ENCODE measurements around the gene EHD3. TPM values are rescaled to one million over a fixed set of nuclear protein-coding genes. Genes with fewer than 3 reads are reported as not detected.

The EHD3 gene
- total and polyA plus RNA-seq, 7 donors = 0.73 to 5.2 (median 1.8) TPM

DNA sequence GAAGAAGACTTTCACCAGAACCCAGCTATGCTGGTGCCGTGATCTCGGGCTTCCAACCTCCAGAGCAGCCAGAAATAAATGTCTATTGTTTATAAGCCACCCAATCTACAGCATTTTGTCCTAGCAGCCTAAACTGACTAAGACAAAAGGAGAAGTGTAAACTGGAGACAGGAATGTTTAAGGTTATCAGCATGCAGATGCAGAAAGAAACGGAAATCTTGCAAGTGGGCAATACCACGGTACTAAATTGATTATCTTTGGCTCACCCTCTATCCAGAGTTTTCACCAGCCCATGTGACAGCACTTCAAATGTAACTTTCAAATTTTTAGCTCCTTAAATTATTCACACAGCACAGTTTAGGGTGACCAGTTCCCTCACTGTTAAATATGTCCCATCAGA, 10.9 kb upstream of the EHD3 start:
- Histone ChIP-seq H3K27me3 (ENCODE audit: insufficient read depth in 3 of 3, low read length in 2 of 3) (peaks cover 0 to 24% (median 0%) of the 10 kb centered on the region in 3 donors), H3K4me1 (no peaks in the 10 kb centered on the region), H3K36me3 (ENCODE audit: insufficient read depth in 1 of 2, low read depth in 1 of 2) (no peaks in the 10 kb centered on the region), H3K4me3 (no peak overlapping the region), H3K27ac (no peak overlapping the region), H3K9me3 (no peaks in the 10 kb centered on the region)
- intact Hi-C loops (cut with DNase I) = no loop called here
- no peak for TF ChIP-seq CTCF (IDR thresholded peaks at IDR 0.05)
- DNase-seq (no peak), ATAC-seq (no peak)
- WGBS, 3 donors = 62 to 76% (median 63%) methylated on average over 4 of the region's 4 CpGs

DNA sequence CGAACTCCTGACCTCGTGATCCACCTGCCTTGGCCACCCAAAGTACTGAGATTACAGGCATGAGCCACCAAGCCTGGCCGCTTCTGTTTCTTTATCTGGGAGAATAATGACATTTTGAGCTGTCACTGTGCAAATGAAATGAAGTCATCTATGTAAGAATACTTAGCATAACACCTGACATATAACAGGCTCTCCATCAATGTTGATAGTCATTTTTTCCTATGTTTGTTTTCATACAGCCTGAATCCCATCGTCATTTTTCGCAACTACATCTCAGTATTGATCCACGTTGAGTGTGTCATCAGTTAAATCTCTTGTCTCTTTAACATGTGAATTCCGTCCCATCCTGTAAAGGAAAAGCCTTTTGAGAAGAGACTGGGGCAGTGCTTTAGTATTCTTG, 10.2 kb upstream of the EHD3 start:
- Histone ChIP-seq H3K27ac (no peak overlapping the region), H3K4me1 (no peaks in the 10 kb centered on the region), H3K4me3 (no peak overlapping the region), H3K36me3 (ENCODE audit: insufficient read depth in 1 of 2, low read depth in 1 of 2) (no peaks in the 10 kb centered on the region), H3K27me3 (ENCODE audit: insufficient read depth in 3 of 3, low read length in 2 of 3) (peaks cover 0 to 24% (median 0%) of the 10 kb centered on the region in 3 donors), H3K9me3 (no peaks in the 10 kb centered on the region)
- WGBS, 3 donors = 89 to 93% (median 92%) methylated on average over 7 of the region's 7 CpGs
- intact Hi-C loops (cut with DNase I) = no loop called here
- no peak for TF ChIP-seq CTCF (IDR thresholded peaks at IDR 0.05)
- no peak for ATAC-seq
- DNase-seq = no peak

DNA sequence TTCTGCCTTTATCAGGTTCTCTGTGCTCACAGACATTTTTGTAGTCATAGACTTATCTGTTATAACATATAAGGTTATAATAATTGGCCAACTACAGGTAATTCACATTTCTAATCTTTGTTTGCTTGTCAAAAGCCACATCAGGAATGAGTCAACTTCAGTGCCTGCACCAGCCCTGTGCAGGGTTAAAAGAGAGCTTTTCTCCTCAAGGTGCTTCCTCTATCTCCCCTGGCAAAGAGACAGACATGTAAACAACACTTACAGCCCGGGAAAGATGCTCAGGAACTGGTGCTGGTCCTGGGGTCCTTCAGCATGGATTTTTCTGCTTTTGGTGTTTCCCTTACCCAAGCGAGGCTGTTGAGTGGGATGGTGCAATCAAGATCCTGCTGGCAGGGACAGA, 7.7 kb upstream of the EHD3 start:
- DNase-seq (no peak), ATAC-seq (no peak)
- intact Hi-C loops (cut with DNase I) = no loop called here
- Histone ChIP-seq H3K4me1 (no peaks in the 10 kb centered on the region), H3K27me3 (ENCODE audit: insufficient read depth in 3 of 3, low read length in 2 of 3) (peaks cover 0 to 29% (median 0%) of the 10 kb centered on the region in 3 donors), H3K4me3 (no peak overlapping the region), H3K36me3 (ENCODE audit: insufficient read depth in 1 of 2, low read depth in 1 of 2) (no peaks in the 10 kb centered on the region), H3K9me3 (no peaks in the 10 kb centered on the region), H3K27ac (no peak overlapping the region)
- TF ChIP-seq CTCF (IDR thresholded peaks at IDR 0.05) = no peak
- WGBS, 3 donors = 31 to 42% (median 39%) methylated on average over 2 of the region's 2 CpGs

DNA sequence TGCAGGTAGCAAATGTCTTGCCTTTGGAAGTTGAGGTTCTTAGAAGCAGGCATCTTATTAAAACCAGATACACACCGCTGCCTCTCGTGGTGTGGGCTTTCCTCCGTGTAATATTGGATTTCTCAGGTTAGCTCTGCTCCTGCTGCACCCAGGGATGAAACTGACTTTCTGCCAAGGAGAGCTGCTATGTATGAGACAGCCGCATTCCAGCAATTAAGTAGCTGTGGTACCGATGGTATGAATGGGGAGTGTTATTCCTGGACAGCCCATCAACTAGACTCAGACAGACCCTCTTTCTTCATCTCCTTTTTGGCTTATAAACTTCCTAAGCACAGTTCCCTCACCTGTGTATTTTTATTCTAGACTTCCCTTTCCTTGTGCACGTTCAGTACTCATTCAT, 6.8 kb upstream of the EHD3 start:
- H3K27ac ChIP-seq = no peak overlapping the region
- no peak for ATAC-seq
- no peak for TF ChIP-seq CTCF (IDR thresholded peaks at IDR 0.05)
- no peaks in the 10 kb centered on the region for H3K9me3 ChIP-seq
- H3K4me1 ChIP-seq = no peaks in the 10 kb centered on the region
- peaks cover 0 to 27% (median 0%) of the 10 kb centered on the region in 3 donors for H3K27me3 ChIP-seq (ENCODE audit: insufficient read depth in 3 of 3, low read length in 2 of 3)
- DNase-seq = no peak
- intact Hi-C loops (cut with DNase I) = no loop called here
- H3K36me3 ChIP-seq (ENCODE audit: insufficient read depth in 1 of 2, low read depth in 1 of 2) = no peaks in the 10 kb centered on the region
- H3K4me3 ChIP-seq = no peak overlapping the region
- WGBS, 3 donors = 42 to 47% (median 46%) methylated on average over 6 of the region's 6 CpGs

- peaks cover 0 to 24% (median 0%) of the 10 kb centered on the region in 3 donors for H3K27me3 ChIP-seq (ENCODE audit: insufficient read depth in 3 of 3, low read length in 2 of 3)
- H3K4me3 ChIP-seq = no peak overlapping the region
- DNase-seq (no peak), ATAC-seq (no peak)
- WGBS, 3 donors = 86 to 91% (median 87%) methylated on average over 10 of the region's 10 CpGs
- intact Hi-C loops (cut with DNase I) = no loop called here
- H3K4me1 ChIP-seq = no peaks in the 10 kb centered on the region
- H3K27ac ChIP-seq = no peak overlapping the region
- no peaks in the 10 kb centered on the region for H3K36me3 ChIP-seq (ENCODE audit: insufficient read depth in 1 of 2, low read depth in 1 of 2)
- no peak for TF ChIP-seq CTCF (IDR thresholded peaks at IDR 0.05)
- no peaks in the 10 kb centered on the region for H3K9me3 ChIP-seq
Measured at GRCh38 chr2:31227711-31228125, 6.2 kb upstream of the EHD3 start.

Measured in psoas muscle (tissue), 8 donors.